GM19328 (cell line): Measurements from ENCODE around the gene GABRB1.

ENCODE experiments used
- ATAC-seq: cut with Tn5 transposase; IDR thresholded peaks from one replicate; pipeline ENCODE4 v1.9.1; 2021; ENCODE audit warnings: mild to moderate bottlenecking, moderate library complexity; ENCODE audit not compliant: unreplicated experiment

GABRB1 gene

GRCh38 chr4:47031011-47031678 lies at the start of gene GABRB1:
Gene GABRB1, plus strand, starts transcription at chr4:47031567.
- no peak for ATAC-seq

DNA sequence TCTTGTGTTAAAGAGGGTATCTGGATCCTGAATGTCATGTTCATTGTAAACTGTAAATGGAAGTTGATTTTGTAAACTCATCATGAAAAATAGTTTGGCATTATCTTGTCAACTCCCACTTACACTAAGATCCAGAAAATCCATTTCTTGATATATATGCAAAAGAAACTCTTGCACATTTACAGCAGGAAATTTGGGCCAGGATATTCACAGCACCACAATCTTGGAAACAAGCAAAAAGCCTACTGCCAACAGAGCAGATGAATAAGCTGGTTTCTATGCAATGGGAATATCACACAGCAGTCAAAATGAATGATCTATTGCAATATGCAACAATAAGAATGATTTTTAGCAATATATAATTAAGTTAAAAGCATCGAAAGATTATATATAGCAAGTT lies 46.6 kb upstream of the GABRB1 start:
- no peak for ATAC-seq

DNA sequence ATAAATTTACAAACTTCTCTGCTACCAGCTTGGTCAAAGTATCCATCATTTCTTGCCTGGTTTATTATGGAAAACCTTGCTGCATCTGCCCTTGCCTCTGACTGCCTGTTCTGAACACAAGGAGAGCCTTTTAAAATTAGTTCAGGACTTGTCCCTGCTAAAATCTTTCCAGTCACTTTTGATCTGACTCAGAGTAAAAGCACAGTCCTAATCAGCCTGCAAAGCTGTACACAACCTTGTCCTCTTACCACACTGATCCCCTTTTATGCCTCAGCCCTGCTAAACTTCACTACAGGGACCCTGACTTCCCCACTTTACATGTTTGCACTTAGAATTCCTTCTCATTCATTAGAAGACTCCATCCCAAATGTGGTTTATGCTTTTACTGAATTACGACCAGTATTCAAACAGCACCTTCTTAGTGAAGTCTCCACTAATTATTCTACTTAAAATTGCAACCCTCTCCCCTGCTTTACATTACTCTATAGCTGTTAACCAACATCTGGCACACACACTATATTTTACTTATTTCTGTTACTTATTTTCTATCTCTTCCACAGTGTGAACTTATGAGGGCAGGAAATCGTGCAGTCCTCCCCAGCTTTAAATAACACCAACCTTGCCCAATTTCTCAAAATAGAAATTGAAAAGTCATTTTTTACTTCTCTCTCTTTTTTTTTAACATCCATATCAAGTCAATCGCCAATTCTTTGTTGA lies 44.3 kb upstream of the GABRB1 start:
- ATAC-seq: no peak

DNA sequence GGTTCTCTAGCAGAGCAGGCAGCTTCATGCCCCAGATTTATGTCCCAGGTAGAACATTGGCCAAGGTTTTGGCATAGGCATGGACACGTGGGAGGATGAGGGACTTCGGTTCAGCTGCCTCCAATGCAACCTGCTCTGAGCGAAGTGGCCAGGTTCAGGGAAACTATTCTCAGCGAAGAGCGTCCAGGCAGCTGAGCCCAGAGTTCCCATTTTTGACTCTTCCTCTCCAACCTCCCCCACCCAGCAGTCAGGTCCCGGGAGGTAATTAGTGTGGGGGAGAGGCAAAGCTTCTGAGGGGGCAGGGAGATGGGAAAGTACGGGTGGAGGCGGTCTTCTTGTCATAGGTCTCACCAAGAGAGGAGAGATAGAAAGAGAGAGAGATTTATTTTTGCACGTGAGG lies 39.0 kb upstream of the GABRB1 start:
- ATAC-seq: no peak

DNA sequence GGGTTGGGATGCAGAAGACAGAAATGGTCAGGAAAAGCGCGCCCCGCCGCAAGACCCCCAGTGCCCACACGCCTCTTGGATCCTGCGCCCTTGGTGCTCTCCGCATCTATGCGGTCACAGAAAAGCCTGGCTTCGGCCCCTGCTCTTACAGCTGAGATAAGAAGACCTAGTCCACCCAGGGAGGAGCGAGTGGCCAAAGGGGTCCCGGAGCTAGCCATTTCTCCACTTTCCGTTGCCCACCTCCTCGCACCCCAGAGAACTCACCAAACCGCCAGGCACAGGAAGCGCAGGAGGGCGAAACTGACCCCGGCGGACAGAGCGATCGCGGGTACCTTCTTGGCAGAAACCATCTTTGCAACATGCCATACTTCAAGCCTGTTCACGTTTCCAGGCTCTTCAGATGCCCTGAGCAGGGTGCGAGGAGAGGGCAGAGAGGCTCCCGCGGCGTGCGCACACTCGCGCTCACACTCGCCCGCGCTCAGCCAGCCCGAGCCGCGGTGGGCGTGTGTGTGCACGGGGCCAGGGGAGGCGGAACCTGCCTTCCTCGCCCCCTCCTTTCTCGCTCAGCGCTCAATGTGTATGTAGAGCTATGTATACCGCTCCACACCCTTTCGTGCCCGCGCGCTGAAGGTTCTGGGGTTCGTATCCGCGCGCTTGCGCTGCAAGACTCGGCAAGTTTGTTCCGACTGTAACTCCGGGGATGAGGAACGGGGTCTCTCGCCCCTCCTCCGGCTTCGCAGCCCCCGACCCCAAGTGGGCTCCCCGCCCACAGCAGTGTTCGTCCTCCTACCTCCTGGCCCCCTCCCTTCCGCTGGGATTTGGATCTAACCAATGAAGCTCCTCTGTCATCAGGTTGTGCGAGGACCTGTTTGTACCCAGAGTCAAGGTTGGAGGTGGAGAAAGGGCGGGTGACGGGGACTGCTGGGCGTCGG lies 38.0 kb upstream of the GABRB1 start, which contains the start of gene GABRA4:
GABRA4 (minus strand) TSS at position 507 of the 932 bp plus-strand sequence; CDS start at position 350, 157 bp downstream.
- no peak for ATAC-seq

GRCh38 chr4:46994007-46994405 lies 37.4 kb upstream of the GABRB1 start:
- no peak for ATAC-seq

DNA sequence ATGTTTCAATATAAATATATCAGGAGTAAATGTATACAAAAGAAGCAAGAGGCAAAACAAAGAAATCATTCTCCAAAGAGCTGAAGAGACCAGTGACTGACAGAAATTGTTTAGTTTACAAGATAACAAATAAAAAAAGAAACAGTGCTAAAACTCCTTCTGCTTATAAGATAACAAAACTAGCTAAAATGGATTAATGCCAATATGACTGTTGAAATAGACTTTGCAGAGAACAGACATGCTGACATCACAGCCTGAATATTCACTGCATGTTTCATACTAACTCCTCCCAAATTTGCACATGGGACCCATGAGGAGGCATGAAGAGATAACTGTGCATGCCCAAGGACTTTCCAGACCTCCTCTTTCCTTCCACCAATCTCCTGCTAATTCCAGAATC lies 31.8 kb upstream of the GABRB1 start:
- no peak for ATAC-seq

DNA sequence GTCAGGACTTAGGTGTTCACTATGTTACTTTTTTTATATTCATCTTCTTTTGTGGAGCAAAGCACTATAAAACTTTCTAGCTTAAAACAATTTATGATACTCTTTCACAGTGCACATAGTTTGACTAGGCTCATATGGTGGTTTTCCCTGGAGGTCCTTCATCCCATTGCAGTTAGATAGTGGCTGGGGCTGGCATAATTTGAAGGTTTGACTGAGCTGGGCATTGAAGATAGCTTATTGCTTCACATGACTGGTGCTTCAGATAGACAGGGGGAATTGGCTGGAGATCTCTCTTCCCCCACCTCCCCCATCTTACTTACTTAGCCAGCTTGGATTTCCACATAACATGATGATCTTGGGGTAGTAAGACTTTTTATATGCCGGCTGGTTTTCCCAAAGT lies 31.0 kb upstream of the GABRB1 start:
- ATAC-seq: no peak

DNA sequence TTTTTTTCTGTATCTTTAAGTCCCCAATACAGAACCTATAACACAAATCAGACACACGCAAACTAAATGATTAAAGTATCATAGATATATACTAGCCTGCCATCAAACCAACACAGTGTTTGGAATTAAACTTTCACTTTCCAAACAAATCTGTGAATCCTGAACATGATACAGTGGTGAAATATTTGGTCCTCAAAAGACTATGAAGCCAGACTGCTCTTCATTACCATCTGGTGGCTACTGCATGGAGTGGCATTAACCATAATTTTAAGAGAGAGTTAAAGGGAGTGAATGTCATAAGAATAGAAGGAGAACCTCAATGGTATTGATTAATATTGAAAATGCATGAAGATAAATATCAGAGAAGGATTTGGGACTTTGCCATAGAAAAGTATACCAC lies 28.8 kb upstream of the GABRB1 start:
- ATAC-seq: no peak

DNA sequence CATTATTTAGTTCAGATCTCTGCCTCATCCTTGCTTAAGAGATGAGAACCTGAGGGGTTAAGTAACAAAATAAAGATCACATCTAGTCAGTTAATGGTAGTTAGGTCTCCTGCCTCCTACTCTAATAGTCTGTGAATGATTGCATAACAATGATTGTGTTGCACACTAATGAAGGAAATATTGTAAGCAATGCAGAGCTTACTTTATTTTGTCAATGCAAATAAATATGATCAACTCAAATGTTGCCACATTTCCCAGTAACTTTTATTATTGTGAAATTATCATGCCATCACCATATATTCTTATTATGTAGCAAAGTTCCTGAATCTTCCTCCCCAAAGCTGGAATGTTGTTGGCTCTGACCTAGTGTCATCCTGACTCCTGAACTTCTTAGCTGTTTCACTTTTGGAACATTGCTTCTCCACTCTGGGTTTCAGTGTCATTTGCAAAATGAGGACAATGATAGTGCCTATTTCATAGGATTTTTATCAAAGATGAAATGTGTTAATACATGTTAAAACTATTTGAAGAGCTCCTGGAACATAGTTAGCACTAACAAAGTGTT lies 20.9 kb upstream of the GABRB1 start:
- ATAC-seq: no peak

DNA sequence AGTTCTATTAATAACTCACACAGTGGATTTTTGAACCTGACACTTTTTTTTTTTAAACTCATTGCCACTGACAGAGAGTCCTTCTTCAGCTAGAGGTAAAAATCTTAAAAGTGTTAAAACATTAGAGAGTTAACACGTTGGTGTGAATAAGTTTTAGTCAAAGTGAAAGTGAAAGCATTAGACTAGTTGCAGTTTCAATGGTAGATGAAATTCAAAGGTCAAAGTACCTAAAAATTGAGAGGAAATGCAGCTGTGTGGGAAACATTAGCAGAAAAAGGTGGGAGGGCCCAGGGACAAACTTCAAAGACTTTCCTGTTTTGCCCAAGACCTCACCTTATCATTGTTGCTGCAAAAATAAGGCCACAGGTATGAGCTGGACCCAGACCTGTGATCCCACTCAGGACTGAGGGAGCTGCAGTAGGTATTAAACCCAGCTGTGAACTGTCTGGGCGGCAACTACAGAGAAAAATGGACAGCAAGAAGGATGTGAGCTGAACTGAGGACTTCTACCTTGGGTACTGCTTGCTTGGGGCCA lies 20.4 kb upstream of the GABRB1 start:
- ATAC-seq: peak; percentile 54

GRCh38 chr4:47012676-47013075 lies 18.7 kb upstream of the GABRB1 start:
- ATAC-seq: no peak

DNA sequence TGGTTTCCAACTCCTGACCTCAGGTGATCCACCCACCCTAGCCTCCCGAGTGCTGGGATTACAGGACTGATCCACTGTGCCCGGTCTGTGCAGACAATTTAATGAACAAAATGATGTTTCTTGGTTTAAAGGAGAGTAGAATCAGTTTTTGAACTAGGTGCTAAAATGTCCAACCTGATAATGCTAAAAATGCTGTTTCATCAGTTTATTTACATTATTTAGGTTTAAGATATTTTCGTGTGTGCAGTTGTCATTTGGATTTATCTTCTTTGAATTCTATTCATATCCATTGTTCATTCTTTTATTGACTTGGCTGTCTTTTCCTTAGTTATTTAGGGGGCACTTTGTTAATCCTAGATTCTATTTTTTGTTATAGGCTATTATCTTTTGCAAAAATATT lies 18.0 kb upstream of the GABRB1 start:
- ATAC-seq: no peak

DNA sequence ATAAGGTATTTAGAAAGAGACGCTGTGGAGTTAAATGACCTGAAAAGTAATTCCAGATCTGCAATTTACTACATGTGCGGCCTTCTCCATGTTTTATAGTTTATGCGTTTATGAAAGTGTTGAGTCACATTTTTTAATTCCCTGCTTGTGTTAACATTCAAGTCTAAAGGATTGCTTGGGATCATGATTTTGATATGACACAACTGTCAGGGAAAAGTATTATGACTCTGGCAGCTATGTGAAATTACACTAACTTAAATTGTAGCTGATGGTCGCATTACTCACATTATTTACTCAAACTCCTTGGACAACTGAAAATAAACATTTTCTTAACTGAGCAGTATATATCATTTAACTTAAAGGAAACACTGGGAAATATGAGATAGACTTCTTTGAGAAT lies 14.3 kb upstream of the GABRB1 start:
- ATAC-seq: no peak

- no peak for ATAC-seq
Measured at GRCh38 chr4:47017494-47017893, 13.9 kb upstream of the GABRB1 start.

GRCh38 chr4:47031751-47032404 lies 511 bp downstream of the GABRB1 start:
- ATAC-seq: no peak

- peak; percentile 82 for ATAC-seq
Measured at GRCh38 chr4:47032405-47033106, 1.2 kb downstream of the GABRB1 start.

GRCh38 chr4:47038263-47038662 lies 6.9 kb downstream of the GABRB1 start:
- ATAC-seq: no peak

DNA sequence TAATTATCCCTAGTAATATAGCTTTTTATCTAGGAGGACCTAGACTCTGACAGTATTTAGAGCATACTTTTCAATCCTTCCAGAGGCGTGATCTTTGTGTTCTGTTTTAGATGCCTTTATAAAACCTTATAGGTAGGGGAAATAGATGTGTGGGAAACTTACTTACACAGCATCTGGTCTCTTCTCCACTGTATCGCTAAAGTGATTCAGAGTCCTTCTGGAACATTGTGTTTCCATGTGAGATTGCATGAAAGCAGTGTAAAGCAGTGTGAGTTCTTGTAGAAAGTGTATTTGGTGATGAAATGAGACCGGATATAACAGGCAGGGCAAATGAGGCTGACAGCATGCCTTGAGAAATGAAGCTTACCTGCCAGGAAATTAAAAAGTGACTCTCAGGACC lies 9.5 kb downstream of the GABRB1 start:
- ATAC-seq: no peak

- no peak for ATAC-seq
Measured at GRCh38 chr4:47043821-47044220, 12.5 kb downstream of the GABRB1 start.
